Neural cell (in vitro differentiated cells): Measurements from ENCODE around the gene DHX34. TPM values are rescaled to one million over a fixed set of nuclear protein-coding genes. Genes with fewer than 3 reads are reported as not detected.

Source experiments
- H2AFZ ChIP-seq: fragments of 200-600, 300-800 bp; sonication (generic), shearing (Covaris generic); 2 replicates; pipeline ENCODE4 v1.6.0; 2014; ENCODE audit warnings: low read depth, mild to moderate bottlenecking, antibody characterized with exemption, low read length, moderate library complexity
- H3F3A ChIP-seq: fragments of 200-600 bp; shearing (Covaris generic); 2 replicates; pipeline ENCODE4 v1.6.1; 2016; ENCODE audit warnings: mild to moderate bottlenecking, moderate library complexity, mixed read lengths, antibody characterized with exemption, low read length; ENCODE audit not compliant: insufficient read depth, poor library complexity, severe bottlenecking
- H3K27ac ChIP-seq: fragments of 200-600, 300-800 bp; sonication (generic), shearing (Covaris generic); 2 replicates; pipeline ENCODE4 v1.5.1; 2014; ENCODE audit warnings: mild to moderate bottlenecking, low read length, moderate library complexity
- H3K27me3 ChIP-seq: fragments of 300-800, 200-600 bp; sonication (generic), shearing (Covaris generic); 2 replicates; pipeline ENCODE4 v1.6.0; 2014; ENCODE audit warnings: mild to moderate bottlenecking, low read depth, low read length, moderate library complexity; ENCODE audit not compliant: insufficient read depth
- H3K36me3 ChIP-seq: fragments of 300-800, 200-600 bp; sonication (generic), shearing (Covaris generic); 2 replicates; pipeline ENCODE4 v1.5.1; 2014; ENCODE audit warnings: mild to moderate bottlenecking, antibody characterized with exemption, low read length, moderate library complexity; ENCODE audit not compliant: insufficient read depth
- H3K4me2 ChIP-seq: fragments of 300-800, 200-600 bp; sonication (generic), shearing (Covaris generic); 2 replicates; pipeline ENCODE4 v1.6.0; 2014; ENCODE audit warnings: mild to moderate bottlenecking, low read length
- H3K4me3 ChIP-seq: fragments of 300-800, 200-600 bp; sonication (generic), shearing (Covaris generic); 2 replicates; pipeline ENCODE4 v1.5.1; 2014; ENCODE audit warnings: mild to moderate bottlenecking, low read length, moderate library complexity
- H3K79me2 ChIP-seq: fragments of 200-600 bp; shearing (Covaris generic); replicated peaks from 2 replicates; pipeline ENCODE4 v1.6.0; 2014; ENCODE audit warnings: mild to moderate bottlenecking, low read length, moderate library complexity; ENCODE audit not compliant: insufficient read depth
- H3K9ac ChIP-seq: fragments of 300-800, 200-600 bp; sonication (generic), shearing (Covaris generic); 2 replicates; pipeline ENCODE4 v1.6.1; 2016; ENCODE audit warnings: mild to moderate bottlenecking, low read length, mixed read lengths
- H3K9me2 ChIP-seq: fragments of 200-600 bp; shearing (Covaris generic); 2 replicates; pipeline ENCODE4 v1.6.1; 2016; ENCODE audit warnings: mild to moderate bottlenecking, low read length, mixed read lengths; ENCODE audit not compliant: insufficient read depth
- H3K9me3 ChIP-seq: fragments of 200-600, 300-800 bp; sonication (generic), shearing (Covaris generic); 2 replicates; pipeline ENCODE4 v1.6.1; 2016; ENCODE audit warnings: mild to moderate bottlenecking, mixed run types, low read length, moderate library complexity, mixed read lengths
- H4K20me1 ChIP-seq: fragments of 200-600 bp; shearing (Covaris generic); 2 replicates; pipeline ENCODE4 v1.6.1; 2016; ENCODE audit warnings: mild to moderate bottlenecking, mixed run types; ENCODE audit not compliant: insufficient read depth
- CTCF ChIP-seq: fragments of 450-650 bp; IDR thresholded peaks from 2 replicates; pipeline ENCODE4 v1.5.1; 2014; ENCODE audit warnings: antibody characterized with exemption, mild to moderate bottlenecking, moderate library complexity; ENCODE audit not compliant: poor library complexity, severe bottlenecking
- EP300 ChIP-seq: fragments of 450-650 bp; conservative IDR thresholded peaks from 2 replicates; pipeline ENCODE4 v1.6.1; 2014; ENCODE audit warnings: antibody characterized with exemption, mild to moderate bottlenecking, moderate library complexity; ENCODE audit not compliant: poor library complexity, severe bottlenecking
- EZH2 ChIP-seq: fragments of 200-600, 300-800 bp; shearing (Covaris generic), sonication (generic); IDR thresholded peaks from 2 replicates; pipeline ENCODE4 v1.6.1; 2014; ENCODE audit warnings: antibody characterized with exemption, low read length, borderline replicate concordance, mild to moderate bottlenecking; ENCODE audit not compliant: insufficient read depth, poor library complexity, severe bottlenecking
- MXI1 ChIP-seq: fragments of 450-650 bp; conservative IDR thresholded peaks from 2 replicates; pipeline ENCODE4 v1.6.1; 2014; ENCODE audit warnings: antibody characterized with exemption, mild to moderate bottlenecking; ENCODE audit not compliant: poor library complexity, severe bottlenecking
- POLR2AphosphoS5 ChIP-seq: IDR thresholded peaks from 2 replicates; pipeline ENCODE4 v1.6.1; 2012
- RAD21 ChIP-seq: fragments of 450-650 bp; conservative IDR thresholded peaks from 2 replicates; pipeline ENCODE4 v1.6.1; 2014; ENCODE audit warnings: antibody characterized with exemption, mild to moderate bottlenecking, moderate library complexity
- REST ChIP-seq: IDR thresholded peaks from 2 replicates; pipeline ENCODE4 v1.6.1; 2012; ENCODE audit warnings: borderline replicate concordance
- SMC3 ChIP-seq: fragments of 450-650 bp; conservative IDR thresholded peaks from 2 replicates; pipeline ENCODE4 v1.6.1; 2014; ENCODE audit warnings: antibody characterized with exemption, mild to moderate bottlenecking, moderate library complexity; ENCODE audit not compliant: poor library complexity
- TAF1 ChIP-seq: IDR thresholded peaks from 2 replicates; pipeline ENCODE4 v1.6.1; 2012; ENCODE audit warnings: low read depth
- polyA plus RNA-seq: library from polyadenylated mRNA; depleted of rRNA; stranded (reverse); fragments of >200 nt; gene quantifications from 2 replicates; pipeline ENCODE4 v1.2.3, GENCODE V29; 2014

DHX34 gene
- polyA plus RNA-seq, 1 donor from 2014 or later: 11.7 TPM

- H4K20me1 ChIP-seq: no peaks in the 10 kb centered on the region
- H3K27me3 ChIP-seq: no peaks in the 10 kb centered on the region
- TF ChIP-seq REST: no peak
- no peak for TF ChIP-seq EZH2
- no peak for TF ChIP-seq MXI1
- no peak for TF ChIP-seq EP300
- no peak for TF ChIP-seq CTCF
- no peak for TF ChIP-seq TAF1
- no peak for TF ChIP-seq RAD21
- TF ChIP-seq SMC3: no peak
- no peak for TF ChIP-seq POLR2AphosphoS5
- no peaks in the 10 kb centered on the region for H3K9me2 ChIP-seq
- no peak overlapping the region for H2AFZ ChIP-seq
- H3K9me3 ChIP-seq: no peaks in the 10 kb centered on the region
- H3K4me3 ChIP-seq: no peak overlapping the region
- no peak overlapping the region for H3K9ac ChIP-seq
- H3F3A ChIP-seq: no peaks in the 10 kb centered on the region
- H3K79me2 ChIP-seq: no peaks in the 10 kb centered on the region
- no peak overlapping the region for H3K27ac ChIP-seq
- no peak overlapping the region for H3K4me2 ChIP-seq
- H3K36me3 ChIP-seq: no peaks in the 10 kb centered on the region
These were observed 58.3 kb downstream of the DHX34 start for GRCh38 chr19:47407417-47407774.

- no peak overlapping the region for H3K4me2 ChIP-seq
- H2AFZ ChIP-seq: no peak overlapping the region
- no peak for TF ChIP-seq REST
- no peak for TF ChIP-seq MXI1
- no peak for TF ChIP-seq CTCF
- TF ChIP-seq EP300: no peak
- TF ChIP-seq SMC3: no peak
- TF ChIP-seq EZH2: no peak
- TF ChIP-seq RAD21: no peak
- no peak for TF ChIP-seq POLR2AphosphoS5
- TF ChIP-seq TAF1: no peak
- H3F3A ChIP-seq: no peaks in the 10 kb centered on the region
- no peak overlapping the region for H3K9ac ChIP-seq
- no peak overlapping the region for H3K27ac ChIP-seq
- no peaks in the 10 kb centered on the region for H3K27me3 ChIP-seq
- H3K79me2 ChIP-seq: no peaks in the 10 kb centered on the region
- no peaks in the 10 kb centered on the region for H3K9me3 ChIP-seq
- no peaks in the 10 kb centered on the region for H3K9me2 ChIP-seq
- no peaks in the 10 kb centered on the region for H3K36me3 ChIP-seq
- H4K20me1 ChIP-seq: no peaks in the 10 kb centered on the region
- H3K4me3 ChIP-seq: no peak overlapping the region
These were observed 59.2 kb downstream of the DHX34 start for GRCh38 chr19:47408156-47408938.
